Measurements from ENCODE around the gene RERG. TPM values are rescaled to one million over a fixed set of nuclear protein-coding genes. Genes with fewer than 3 reads are reported as not detected.

RERG gene
- total RNA-seq, 2 donors from 2014 or later, result 9.9 to 12.4 TPM

- no peak overlapping the region for H3K27ac ChIP-seq
- TF ChIP-seq CTCF (IDR thresholded peaks at IDR 0.05), result no peak
- no peaks in the 10 kb centered on the region for H3K27me3 ChIP-seq
- H3K9me3 ChIP-seq, result no peaks in the 10 kb centered on the region
- no peaks in the 10 kb centered on the region for H3K36me3 ChIP-seq
- H3K4me1 ChIP-seq, result peaks cover 0 to 4% of the 10 kb centered on the region in 2 donors
- DNase-seq (ENCODE audit: low spot score), result no peak
- no peak overlapping the region for H3K4me3 ChIP-seq
Observed at GRCh38 chr12:15194456-15195368, 26.5 kb downstream of the RERG start.

GRCh38 chr12:15193946-15194345 lies 27.3 kb downstream of the RERG start:
- no peak for TF ChIP-seq CTCF (IDR thresholded peaks at IDR 0.05)
- H3K4me1 ChIP-seq, result peaks cover 0 to 4% of the 10 kb centered on the region in 2 donors
- DNase-seq (ENCODE audit: low spot score), result no peak
- H3K36me3 ChIP-seq, result no peaks in the 10 kb centered on the region
- H3K27me3 ChIP-seq, result no peaks in the 10 kb centered on the region
- no peaks in the 10 kb centered on the region for H3K9me3 ChIP-seq
- no peak overlapping the region for H3K4me3 ChIP-seq
- no peak overlapping the region for H3K27ac ChIP-seq

- peaks cover 0 to 4% of the 10 kb centered on the region in 2 donors for H3K4me1 ChIP-seq
- no peaks in the 10 kb centered on the region for H3K36me3 ChIP-seq
- DNase-seq (ENCODE audit: low spot score), result no peak
- H3K27ac ChIP-seq, result no peak overlapping the region
- H3K4me3 ChIP-seq, result no peak overlapping the region
- H3K9me3 ChIP-seq, result no peaks in the 10 kb centered on the region
- no peaks in the 10 kb centered on the region for H3K27me3 ChIP-seq
- no peak for TF ChIP-seq CTCF (IDR thresholded peaks at IDR 0.05)
Observed at GRCh38 chr12:15192720-15193119, 28.5 kb downstream of the RERG start.

- Histone ChIP-seq H3K9me3 (no peaks in the 10 kb centered on the region), H3K27me3 (no peaks in the 10 kb centered on the region), H3K4me3 (no peak overlapping the region), H3K4me1 (peaks cover 0 to 5% of the 10 kb centered on the region in 2 donors), H3K36me3 (no peaks in the 10 kb centered on the region), H3K27ac (no peak overlapping the region)
- TF ChIP-seq CTCF (IDR thresholded peaks at IDR 0.05), result no peak
- DNase-seq (ENCODE audit: low spot score), result no peak
Observed at GRCh38 chr12:15188127-15188526, 33.1 kb downstream of the RERG start.

- no peak for DNase-seq (ENCODE audit: low spot score)
- Histone ChIP-seq H3K4me1 (peaks cover 0 to 5% of the 10 kb centered on the region in 2 donors), H3K4me3 (no peak overlapping the region), H3K36me3 (no peaks in the 10 kb centered on the region), H3K27ac (peak overlapping the region in 1 of 2 donors; percentile 36), H3K27me3 (no peaks in the 10 kb centered on the region), H3K9me3 (no peaks in the 10 kb centered on the region)
- no peak for TF ChIP-seq CTCF (IDR thresholded peaks at IDR 0.05)
Observed at GRCh38 chr12:15186597-15186996, 34.6 kb downstream of the RERG start.

All from right atrium auricular region (tissue), 2 donors.